GF-D8 (cell line): Measurements from ENCODE around the gene SURF6.
"Not testable (repeated sequence)": the region's sequence is repeated elsewhere in the genome, so short reads cannot be mapped to it uniquely, and the experiment has no call there.

Source experiments
- DNase-seq: peaks from one replicate; lab custom pipeline; 2025; lab: John Stamatoyannopoulos, UW

SURF6 gene

DNA sequence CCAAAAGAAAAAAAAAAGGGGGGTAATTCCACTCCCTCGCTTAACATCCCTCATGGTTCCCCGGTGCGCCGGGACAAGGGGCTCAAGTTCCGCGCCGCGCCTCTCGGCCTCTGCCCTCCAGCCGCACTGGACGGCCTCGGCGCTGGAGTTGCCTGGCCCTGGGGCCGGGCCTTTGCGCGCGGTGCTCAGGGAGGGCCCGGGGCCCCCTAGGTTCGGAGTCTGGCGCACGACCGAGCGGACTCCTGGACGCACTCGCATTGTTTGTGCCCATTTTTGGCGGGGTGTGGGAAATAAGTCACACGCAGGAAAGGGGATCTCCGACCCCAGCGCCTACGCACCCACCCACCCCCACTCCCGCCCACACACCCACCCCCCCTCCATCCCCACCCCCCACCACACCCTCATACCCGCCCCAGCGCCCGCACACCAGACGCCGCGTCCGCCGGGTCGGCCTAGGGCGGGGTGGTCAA, 11.6 kb upstream of the SURF6 start:
- no peak for DNase-seq

- DNase-seq: no peak
These were observed 10.2 kb upstream of the SURF6 start for GRCh38 chr9:133346021-133346785.

DNA sequence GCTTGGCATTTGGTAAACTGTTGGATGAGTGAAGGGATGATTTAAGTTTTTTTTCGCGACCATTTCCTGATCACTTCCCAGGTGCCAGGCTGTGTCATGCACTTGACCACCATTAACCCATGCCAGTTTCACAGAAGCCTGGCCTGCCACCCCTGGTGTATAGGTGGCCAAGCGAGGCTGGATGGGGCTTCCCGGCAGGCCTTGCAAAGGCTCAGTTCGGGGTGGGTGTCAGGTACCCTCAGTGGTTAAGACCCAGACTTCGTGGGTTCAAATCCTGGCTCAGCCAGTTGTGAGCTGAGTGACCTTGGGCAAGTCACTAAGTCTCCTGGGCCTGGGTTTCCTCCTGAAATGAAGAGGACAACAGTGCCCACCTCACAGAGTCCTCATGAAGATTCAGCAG, 9.6 kb upstream of the SURF6 start:
- DNase-seq: no peak

DNA sequence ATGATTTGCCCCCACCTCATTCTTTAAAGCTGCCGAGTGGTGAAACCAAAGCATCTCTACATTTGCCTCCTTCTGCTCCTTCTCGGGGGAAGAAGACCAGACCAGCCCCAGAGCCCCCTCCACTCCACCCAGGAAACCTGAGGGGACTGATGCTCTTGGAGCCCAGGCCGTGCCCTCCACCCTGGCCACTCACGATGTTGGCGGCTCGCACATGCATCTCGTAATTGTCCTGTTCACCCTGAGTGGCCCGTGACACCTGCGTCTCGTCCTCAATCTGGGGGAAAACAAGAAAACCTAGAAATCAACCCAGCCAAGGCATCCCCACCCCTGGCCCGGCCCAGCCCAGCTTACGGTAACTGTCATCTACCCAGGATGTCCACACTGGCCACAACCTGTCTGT, 9.0 kb upstream of the SURF6 start:
- no peak for DNase-seq

GRCh38 chr9:133344071-133344470, 8.1 kb upstream of the SURF6 start:
- no peak for DNase-seq

DNA sequence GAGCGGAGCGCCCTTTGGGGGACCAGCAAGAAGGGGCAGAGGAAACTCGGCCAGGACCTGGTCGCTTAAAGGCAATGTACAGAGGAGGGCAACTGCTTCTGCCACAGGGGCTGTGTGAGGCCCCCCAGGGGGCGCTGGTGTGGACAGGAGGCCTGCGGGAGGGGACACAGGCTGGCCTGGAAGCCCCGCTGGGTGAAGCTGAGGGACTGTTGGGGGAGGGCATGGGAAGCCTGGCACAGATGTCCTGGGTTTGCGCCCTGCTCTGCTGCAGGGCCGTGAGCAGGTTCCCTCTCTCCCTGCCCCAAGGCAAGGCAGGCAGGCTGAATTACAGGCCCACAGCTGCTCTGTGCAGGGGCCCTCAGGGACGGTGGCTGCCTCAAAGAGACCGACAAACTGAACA, 6.6 kb upstream of the SURF6 start:
- no peak for DNase-seq

DNA sequence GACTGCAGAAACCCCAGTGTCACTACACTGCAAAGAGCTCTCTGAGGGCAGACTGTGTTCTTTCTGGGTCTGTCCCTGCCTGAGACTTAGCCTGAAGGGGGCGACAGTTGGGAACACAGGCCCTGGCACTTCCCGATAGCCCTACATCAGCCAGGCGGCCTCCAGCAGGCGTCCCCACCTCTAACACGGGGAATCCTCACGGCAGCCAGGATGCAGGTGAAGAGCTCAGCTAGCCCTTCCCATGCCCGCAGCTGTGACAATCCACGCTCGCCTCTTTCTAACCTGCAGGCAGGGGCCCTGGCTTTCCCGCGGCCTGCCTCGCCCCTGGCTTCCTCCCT, 6.0 kb upstream of the SURF6 start:
- DNase-seq: no peak

DNA sequence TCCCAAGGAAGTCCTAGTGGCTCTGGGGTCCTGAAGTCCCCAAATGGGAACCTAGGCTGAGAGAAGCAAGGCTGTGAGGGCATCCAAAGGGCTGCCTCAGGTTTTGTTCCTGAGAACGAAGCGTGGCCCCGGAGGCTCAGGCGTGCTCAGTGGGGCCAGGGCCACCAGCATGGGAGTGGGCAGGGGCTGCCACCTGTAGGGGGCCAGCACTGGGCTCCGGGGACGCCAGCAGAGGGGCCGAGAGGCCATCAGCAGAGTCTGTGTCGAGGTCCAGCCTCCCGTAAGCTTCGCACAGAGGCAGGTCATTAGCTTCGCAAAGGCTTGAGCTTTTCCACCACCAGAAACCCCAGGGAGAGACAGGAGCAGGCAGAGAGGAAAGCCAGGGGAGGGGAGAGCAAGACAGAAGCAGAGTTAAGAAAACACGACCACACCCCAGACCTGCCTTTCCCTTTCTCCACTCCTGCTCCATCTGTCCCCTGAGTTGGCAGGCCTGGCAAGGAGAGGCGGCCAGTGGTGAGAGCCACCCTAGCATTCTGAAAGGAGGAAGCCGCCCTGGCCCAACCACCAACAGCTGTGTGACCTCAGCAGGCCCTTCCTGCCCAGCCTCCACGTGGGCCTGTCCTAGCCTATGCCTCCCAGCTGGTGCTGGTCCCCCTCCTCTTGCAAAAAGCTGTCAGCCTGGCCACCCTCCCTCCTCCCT, 5.5 kb upstream of the SURF6 start:
- DNase-seq: peak; percentile 91

- DNase-seq: no peak
These were observed 4.9 kb upstream of the SURF6 start for GRCh38 chr9:133340916-133341315.

DNA sequence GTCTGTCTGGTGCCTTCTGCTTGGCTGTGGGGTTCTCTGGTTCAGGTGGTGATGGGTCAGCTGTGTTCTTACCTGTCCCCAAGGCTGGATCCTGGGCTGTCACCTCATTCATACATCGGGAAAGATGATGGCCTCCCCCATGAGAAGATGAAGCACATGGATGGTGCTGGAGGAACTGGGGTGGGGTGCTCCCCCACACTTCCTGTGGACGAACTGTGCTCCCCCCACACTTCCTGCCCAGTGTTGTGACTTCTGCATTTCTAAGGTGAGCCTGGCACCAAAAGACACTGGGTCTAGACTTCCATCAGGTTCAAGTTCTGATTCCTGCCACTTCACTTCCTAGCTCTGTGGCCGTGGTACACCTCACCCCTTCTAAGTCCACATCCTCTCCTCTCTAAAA, 4.3 kb upstream of the SURF6 start:
- peak; percentile 65 for DNase-seq

DNA sequence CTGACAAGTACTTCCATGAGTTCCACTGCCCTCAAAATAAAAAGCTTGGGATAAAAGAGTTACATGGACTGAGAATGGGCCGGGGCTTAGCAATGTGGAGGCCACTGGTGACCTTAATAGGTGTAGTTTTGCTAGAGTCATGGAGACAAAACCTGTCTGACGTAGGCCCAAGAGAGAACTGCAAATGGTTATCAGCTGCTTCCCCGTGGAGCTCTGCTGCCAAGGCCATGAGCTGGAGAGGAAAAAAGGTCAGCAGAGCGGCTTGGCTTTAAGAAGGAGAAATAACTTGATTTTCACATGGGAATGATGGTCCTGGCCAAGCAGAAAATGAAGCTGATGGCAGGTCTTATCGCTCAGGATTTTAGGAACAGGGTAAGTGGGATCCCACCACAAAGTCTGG, 3.7 kb upstream of the SURF6 start:
- DNase-seq: no peak

DNA sequence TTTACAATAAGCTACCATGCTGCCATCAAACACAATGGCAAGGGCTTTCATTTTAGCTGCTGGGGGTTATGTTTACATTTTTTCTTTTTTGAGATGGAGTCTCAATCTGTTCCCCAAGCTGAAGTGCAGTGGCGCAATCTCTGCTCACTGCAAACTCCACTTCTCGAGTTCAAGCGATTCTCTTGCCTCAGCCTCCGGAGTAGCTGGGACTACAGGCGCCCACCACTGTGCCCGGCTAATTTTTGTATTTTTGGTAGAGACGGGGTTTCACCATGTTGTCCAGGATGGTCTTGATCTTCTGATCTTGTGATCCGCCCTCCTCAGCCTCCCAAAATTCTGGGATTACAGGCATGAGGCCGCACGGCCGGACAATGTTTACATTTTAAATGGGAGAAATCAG, 1.1 kb downstream of the SURF6 start:
- not testable (repeated sequence) for DNase-seq

DNA sequence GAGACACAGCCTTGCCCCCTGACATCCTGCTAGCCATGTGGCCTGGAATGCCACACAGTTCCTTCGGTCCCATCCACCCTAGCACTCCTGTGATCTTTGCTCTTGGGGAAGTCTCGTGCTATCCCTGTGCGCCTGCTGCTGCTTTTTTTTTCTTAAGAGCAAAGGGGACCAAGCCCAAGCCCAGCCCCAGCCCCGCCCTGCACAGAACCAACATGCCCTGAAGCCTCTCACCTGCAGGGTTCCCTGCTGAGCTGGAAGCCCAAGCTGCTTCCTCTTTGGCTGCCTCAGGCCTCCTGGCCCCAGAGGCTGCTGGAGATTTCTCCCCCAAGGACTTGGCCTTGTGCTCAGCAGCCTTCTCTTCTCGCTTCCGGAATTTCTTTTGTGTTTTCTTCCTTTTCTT, 1.8 kb downstream of the SURF6 start:
- no peak for DNase-seq

DNA sequence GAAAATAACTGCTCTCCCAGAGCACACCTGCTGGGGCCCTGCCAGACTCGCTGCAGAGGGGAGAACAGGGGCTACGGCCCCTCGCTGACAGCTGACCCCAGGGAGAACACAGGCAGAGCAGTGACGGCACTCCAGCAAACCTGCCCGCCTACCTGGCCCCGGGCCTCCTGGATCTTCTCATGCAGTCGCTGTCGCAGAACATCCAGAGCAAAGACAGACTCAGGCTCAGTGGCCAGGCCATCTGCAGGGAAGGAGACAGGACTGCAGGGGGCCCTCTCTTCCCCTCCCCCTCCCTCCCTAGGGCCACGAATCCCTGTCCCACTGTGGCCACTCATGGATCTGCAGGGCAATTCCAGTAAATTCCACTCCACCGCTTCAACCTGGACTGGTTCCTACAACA, 2.4 kb downstream of the SURF6 start:
- DNase-seq: no peak

GRCh38 chr9:133333011-133333410, 3.0 kb downstream of the SURF6 start:
- DNase-seq: no peak

DNA sequence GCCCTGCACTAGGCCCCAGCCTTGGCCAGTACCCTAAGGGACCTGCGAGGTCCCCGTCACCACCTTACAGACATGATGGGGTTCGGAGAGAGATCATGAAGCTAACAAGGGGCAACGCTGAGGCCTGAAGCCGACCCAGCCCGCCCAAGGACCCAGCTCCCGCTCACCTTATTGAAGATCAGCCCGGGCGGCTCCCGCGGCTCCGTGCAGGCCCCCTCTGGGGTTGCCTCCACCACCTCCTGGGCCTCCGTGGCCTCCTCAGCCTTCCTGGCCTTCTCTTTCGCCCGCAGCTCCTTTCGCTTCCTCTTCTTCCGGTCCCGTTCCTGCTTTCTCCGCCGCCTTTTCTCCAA, 3.6 kb downstream of the SURF6 start:
- DNase-seq: no peak

DNA sequence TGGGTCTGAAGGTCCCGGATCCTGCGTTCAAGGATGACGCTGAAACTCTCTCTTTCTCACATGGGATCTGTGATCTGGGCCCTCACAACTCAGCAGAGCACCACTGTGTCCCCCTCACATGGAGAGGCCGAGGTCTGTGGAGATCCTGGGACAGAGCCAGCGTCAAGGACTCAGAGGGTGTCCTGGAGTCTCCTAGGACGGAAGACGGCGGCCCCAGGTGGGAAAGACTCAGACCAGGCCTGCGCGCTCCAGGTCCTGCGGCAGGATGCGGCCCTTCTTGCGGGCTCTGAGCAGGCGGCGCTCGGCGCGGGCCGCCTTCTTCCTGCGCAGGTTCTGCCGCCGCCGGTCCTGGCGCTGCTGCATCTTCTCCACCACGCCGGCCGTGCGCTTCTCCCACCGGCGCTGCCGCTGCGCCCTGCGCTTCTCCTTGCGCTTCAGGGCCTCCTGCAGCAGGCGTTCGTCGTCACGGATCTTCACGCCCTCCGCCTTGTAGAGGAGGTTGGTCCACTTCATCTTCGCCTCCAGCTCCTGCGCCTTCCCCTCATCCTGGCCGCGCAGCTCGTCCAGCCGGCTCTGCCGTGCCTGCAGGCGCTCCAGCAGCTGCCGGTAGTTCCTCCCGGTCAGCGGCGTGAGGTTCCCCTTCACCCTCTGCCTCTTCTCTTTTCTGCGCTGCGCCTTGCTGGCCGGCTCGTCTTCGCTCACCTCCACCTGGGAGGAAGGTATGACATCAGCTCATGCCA, 4.2 kb downstream of the SURF6 start:
- DNase-seq: no peak

DNA sequence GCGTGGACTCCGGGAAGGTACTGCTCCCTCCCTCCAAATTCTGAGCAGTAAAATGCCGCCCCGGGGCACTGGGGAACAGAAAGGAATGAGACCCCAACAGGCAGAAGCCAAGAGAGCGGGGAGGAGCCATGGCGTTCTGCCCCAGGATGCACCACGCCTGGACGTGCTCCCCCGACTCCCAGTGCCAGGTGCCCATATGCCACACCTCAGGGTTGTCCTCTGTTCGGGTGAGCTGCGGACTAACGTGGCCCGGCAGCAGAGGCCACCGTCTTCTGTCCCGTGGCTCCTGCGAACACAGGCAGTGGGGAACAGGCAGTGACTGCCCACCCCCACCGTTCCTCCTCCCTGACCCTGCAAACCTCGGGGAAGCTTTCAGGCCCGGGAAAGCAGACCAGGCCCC, 4.8 kb downstream of the SURF6 start:
- no peak for DNase-seq

DNA sequence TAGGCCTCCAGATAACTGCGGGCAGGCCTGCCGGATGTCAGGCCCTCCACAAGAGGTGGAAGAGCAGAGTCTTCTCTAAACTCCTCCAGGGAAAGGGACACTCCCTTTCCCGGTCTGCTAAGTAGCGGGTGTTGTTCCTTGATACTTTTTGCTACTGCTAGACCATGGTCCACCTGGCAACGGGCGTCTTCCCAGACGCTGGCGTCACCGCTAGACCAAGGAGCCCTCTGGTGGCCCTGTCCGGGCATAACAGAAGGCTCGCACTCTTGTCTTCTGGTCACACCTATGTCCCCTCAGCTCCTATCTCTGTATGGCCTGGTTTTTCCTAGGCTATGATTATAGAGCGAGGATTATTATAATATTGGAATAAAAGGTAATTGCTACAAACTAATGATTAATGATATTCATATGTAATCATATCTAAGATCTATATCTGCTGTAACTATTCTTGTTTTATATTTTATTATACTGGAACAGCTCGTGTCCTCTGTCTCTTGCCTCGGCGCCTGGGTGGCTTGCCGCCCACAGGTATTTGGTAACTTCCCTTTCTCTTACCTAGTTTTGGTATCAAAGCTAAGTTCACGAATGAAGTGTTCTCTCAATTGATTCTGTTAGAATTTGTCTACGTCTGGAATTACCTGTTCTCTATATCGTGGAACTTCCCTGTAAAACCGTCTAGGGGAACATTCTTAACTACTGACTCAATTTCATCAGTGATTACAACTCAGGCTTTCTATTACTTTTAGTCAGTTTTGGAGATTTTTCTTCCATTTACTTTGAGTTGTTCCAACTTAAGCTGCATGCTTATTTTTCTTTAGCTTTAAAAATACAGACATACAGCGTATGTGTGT, 6.5 kb downstream of the SURF6 start:
- DNase-seq: not testable (repeated sequence)

DNA sequence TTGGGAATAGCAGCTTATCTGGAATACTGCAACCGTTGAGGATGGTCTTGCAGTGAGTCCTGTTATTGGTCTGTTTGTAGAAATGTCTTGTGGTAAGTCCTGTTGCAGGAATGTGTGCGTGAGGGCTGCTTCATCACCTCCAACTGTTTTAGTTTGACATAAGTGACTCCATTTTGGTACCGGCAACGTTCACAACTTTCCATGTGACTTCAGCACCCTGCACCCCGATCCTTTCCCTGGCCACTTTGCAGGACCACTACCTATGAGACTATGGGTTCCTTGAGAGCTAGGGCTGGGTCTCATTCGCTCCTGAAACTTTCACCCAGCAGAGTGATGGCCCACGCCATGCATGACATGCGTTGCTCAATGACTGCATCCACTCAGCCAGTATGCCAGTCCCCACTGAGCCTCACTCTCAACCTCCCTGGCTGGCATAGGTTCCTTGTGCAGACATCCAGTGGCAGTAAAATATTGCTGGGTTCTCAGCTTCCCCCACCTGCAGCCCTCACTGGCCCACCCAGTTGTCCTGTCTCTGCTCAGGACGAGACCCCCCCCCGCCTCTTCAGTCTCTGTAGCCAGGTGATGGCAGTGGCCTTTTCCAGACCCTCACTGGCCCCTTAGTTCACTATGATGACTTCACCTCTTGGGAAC, 8.0 kb downstream of the SURF6 start:
- DNase-seq: no peak

GRCh38 chr9:133327021-133327420, 9.0 kb downstream of the SURF6 start:
- DNase-seq: not testable (repeated sequence)
